Loucy (cell line): Measurements from ENCODE around the gene ATP13A3.

ENCODE experiments used
- H2AFZ ChIP-seq: fragments of 200-600 bp; sonication (generic); 2 replicates; pipeline ENCODE4 v1.6.0; 2016; ENCODE audit warnings: antibody characterized with exemption, mild to moderate bottlenecking, low read length, moderate library complexity
- H3F3A ChIP-seq: fragments of 200-600 bp; 2 replicates; pipeline ENCODE4 v1.6.0; 2016; ENCODE audit warnings: antibody characterized with exemption, low read depth, mild to moderate bottlenecking
- H3K27me3 ChIP-seq: fragments of 200-600 bp; sonication (generic); 2 replicates; pipeline ENCODE4 v1.6.1; 2014; ENCODE audit warnings: low read length, mild to moderate bottlenecking; ENCODE audit not compliant: insufficient read depth, poor library complexity, severe bottlenecking
- H3K36me3 ChIP-seq: fragments of 200-600 bp; sonication (generic); 2 replicates; pipeline ENCODE4 v1.6.1; 2016; ENCODE audit warnings: low read length; ENCODE audit not compliant: insufficient read depth
- H3K4me1 ChIP-seq: fragments of 200-600 bp; sonication (generic); 2 replicates; pipeline ENCODE4 v1.5.1; 2014; ENCODE audit warnings: low read length, mild to moderate bottlenecking; ENCODE audit not compliant: insufficient read depth, poor library complexity, severe bottlenecking
- H3K4me2 ChIP-seq: fragments of 200-600 bp; sonication (generic); 2 replicates; pipeline ENCODE4 v1.6.0; 2014; ENCODE audit warnings: antibody characterized with exemption, low read length, low read depth, mild to moderate bottlenecking; ENCODE audit not compliant: poor library complexity, severe bottlenecking
- H3K4me3 ChIP-seq: fragments of 200-600 bp; sonication (generic); 2 replicates; pipeline ENCODE4 v1.5.1; 2014; ENCODE audit warnings: low read length, mild to moderate bottlenecking, mixed read lengths; ENCODE audit not compliant: poor library complexity, severe bottlenecking
- H3K79me2 ChIP-seq: fragments of 200-600 bp; sonication (generic); 2 replicates; pipeline ENCODE4 v1.6.1; 2014; ENCODE audit warnings: low read length; ENCODE audit not compliant: insufficient read depth
- H3K9ac ChIP-seq: fragments of 200-600 bp; sonication (generic); 2 replicates; pipeline ENCODE4 v1.6.0; 2014; ENCODE audit warnings: mild to moderate bottlenecking, low read depth, low read length, moderate library complexity; ENCODE audit not compliant: poor library complexity, severe bottlenecking
- H3K9me2 ChIP-seq: fragments of 200-600 bp; sonication (generic); replicated peaks from 2 replicates; pipeline ENCODE4 v1.6.1; 2016; ENCODE audit warnings: low read depth, low read length, mixed read lengths
- H3K9me3 ChIP-seq: fragments of 200-600 bp; sonication (generic); 2 replicates; pipeline ENCODE4 v1.6.1; 2014; ENCODE audit warnings: mild to moderate bottlenecking, antibody characterized with exemption, low read length, low read depth; ENCODE audit not compliant: insufficient read depth
- H4K20me1 ChIP-seq: fragments of 200-600 bp; sonication (generic); 2 replicates; pipeline ENCODE4 v1.6.0; 2014; ENCODE audit warnings: antibody characterized with exemption, low read length, mild to moderate bottlenecking; ENCODE audit not compliant: insufficient read depth, poor library complexity, severe bottlenecking
- EZH2phosphoT487 ChIP-seq: fragments of 200-600 bp; IDR thresholded peaks from 2 replicates; pipeline ENCODE4 v1.6.1; 2018; ENCODE audit warnings: antibody characterized with exemption, mild to moderate bottlenecking, moderate library complexity, borderline replicate concordance
- TF ChIP-seq, protein P1 (sequence below): fragments of 200-600 bp; sonication (generic); conservative IDR thresholded peaks from 2 replicates; pipeline ENCODE4 v1.5.1; 2014; ENCODE audit warnings: mild to moderate bottlenecking, antibody characterized with exemption, low read length

ATP13A3 gene

DNA sequence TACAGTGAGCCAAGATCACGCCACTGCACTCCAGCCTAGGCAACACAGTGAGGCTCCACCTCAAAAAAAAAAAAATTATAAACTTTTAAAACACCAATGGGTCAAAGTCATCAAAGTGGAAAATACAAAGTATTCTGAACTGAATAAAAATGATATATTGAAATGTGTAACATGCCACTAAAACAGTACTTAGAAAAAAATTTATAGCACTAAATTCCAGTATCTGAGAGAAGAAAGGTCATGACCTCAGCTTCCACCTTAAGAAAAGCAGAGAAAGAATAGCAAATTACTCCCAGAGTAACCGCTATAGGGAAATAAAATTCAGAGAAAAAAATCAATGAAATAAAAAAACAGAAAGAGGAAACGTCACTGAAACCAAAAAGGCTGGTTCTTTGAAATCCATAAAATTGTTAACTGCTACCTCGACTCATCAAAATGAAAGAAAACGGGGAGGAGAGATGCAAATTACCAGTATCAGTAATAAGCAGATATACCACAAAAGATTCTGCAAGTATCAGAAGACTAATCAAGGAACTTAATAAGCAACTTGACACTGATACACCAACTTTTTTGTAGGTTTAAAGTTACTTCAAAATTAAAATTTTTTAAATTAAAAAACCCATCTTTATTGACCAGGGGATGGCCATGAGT is 20.8 kb downstream of the ATP13A3 start:
- H3K9me3 ChIP-seq: no peaks in the 10 kb centered on the region
- no peaks in the 10 kb centered on the region for H3K9me2 ChIP-seq
- H3K4me1 ChIP-seq: peaks cover 9% of the 10 kb centered on the region
- no peaks in the 10 kb centered on the region for H3K27me3 ChIP-seq
- peak overlapping the region; percentile 47 for H3K4me2 ChIP-seq
- H3K79me2 ChIP-seq: peaks cover 91% of the 10 kb centered on the region
- H2AFZ ChIP-seq: no peak overlapping the region
- no peaks in the 10 kb centered on the region for H3F3A ChIP-seq
- peaks cover 42% of the 10 kb centered on the region for H4K20me1 ChIP-seq
- H3K4me3 ChIP-seq: no peak overlapping the region
- H3K36me3 ChIP-seq: peaks cover 6% of the 10 kb centered on the region; the same call in 1 of the 2 replicates
- no peak overlapping the region for H3K9ac ChIP-seq
- TF ChIP-seq, protein P1, sequence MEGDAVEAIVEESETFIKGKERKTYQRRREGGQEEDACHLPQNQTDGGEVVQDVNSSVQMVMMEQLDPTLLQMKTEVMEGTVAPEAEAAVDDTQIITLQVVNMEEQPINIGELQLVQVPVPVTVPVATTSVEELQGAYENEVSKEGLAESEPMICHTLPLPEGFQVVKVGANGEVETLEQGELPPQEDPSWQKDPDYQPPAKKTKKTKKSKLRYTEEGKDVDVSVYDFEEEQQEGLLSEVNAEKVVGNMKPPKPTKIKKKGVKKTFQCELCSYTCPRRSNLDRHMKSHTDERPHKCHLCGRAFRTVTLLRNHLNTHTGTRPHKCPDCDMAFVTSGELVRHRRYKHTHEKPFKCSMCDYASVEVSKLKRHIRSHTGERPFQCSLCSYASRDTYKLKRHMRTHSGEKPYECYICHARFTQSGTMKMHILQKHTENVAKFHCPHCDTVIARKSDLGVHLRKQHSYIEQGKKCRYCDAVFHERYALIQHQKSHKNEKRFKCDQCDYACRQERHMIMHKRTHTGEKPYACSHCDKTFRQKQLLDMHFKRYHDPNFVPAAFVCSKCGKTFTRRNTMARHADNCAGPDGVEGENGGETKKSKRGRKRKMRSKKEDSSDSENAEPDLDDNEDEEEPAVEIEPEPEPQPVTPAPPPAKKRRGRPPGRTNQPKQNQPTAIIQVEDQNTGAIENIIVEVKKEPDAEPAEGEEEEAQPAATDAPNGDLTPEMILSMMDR: no peak
- TF ChIP-seq EZH2phosphoT487: no peak

DNA sequence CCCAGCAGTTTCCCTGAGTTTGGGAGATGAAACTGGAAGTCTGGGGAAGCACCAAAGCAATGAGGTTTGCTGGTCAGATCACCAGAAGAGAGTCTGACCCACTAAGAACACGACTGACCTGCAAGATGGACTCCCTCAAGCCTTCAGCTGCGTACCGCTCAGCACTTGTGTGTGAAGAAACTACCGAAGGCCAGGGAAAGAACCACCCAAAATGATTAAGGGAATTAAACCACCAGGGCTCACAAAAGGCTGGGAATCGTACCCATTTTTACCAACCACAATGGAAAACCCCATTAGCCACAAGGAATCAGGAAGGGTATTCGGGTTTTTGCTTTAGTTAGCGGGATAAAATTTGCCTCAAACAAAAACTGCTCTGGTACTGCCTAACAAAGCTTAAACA is 21.6 kb downstream of the ATP13A3 start:
- Histone ChIP-seq H3K79me2 (peaks cover 88% of the 10 kb centered on the region), H3F3A (no peaks in the 10 kb centered on the region), H4K20me1 (peaks cover 42% of the 10 kb centered on the region), H3K4me2 (no peak overlapping the region), H3K4me3 (no peak overlapping the region), H3K9me2 (no peaks in the 10 kb centered on the region), H3K36me3 (peaks cover 11% of the 10 kb centered on the region; the same call in 1 of the 2 replicates), H3K9ac (no peak overlapping the region), H3K4me1 (peaks cover 9% of the 10 kb centered on the region), H3K27me3 (no peaks in the 10 kb centered on the region), H2AFZ (no peak overlapping the region), H3K9me3 (no peaks in the 10 kb centered on the region)
- TF ChIP-seq, protein P1: no peak
- no peak for TF ChIP-seq EZH2phosphoT487

DNA sequence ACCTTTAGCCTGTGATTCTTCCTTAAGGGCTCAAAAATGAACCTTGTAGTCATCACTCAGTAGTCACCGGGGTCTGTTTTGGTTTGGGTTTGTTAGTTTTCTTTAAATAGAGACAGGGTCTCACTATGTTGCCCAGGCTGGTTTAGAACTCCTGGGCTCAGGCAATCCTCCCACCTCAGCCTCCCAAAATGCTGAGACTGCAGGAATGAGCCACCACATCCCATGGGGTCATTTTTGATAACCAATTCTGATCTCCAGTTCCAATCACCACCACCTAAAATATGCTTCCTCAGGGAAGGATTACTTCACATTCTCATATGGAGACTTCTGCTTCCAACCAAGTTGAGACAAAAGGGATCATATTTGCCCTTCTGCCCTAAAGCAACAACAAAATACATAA is 22.1 kb downstream of the ATP13A3 start:
- H3K4me2 ChIP-seq: no peak overlapping the region
- H4K20me1 ChIP-seq: peaks cover 36% of the 10 kb centered on the region
- H3K9me2 ChIP-seq: no peaks in the 10 kb centered on the region
- TF ChIP-seq, protein P1: no peak
- no peak for TF ChIP-seq EZH2phosphoT487
- H3K9ac ChIP-seq: no peak overlapping the region
- H3K9me3 ChIP-seq: no peaks in the 10 kb centered on the region
- peaks cover 16% of the 10 kb centered on the region; the same call in 1 of the 2 replicates for H3K36me3 ChIP-seq
- no peaks in the 10 kb centered on the region for H3K27me3 ChIP-seq
- H3K4me1 ChIP-seq: peaks cover 9% of the 10 kb centered on the region
- H3F3A ChIP-seq: no peaks in the 10 kb centered on the region
- no peak overlapping the region for H2AFZ ChIP-seq
- H3K4me3 ChIP-seq: no peak overlapping the region
- H3K79me2 ChIP-seq: peaks cover 82% of the 10 kb centered on the region
